Stimulated activated memory B cell treated with anti-CD40 and anti-IgM and Interleukin-4, amounts not matched to agents 10 μg/mL and 1 μg/mL and 100 μg/mL, for 72 hours (primary cell): Measurements from ENCODE around the gene KRTAP13-2.

Experiments used
- ATAC-seq: fragments of 150-1000 bp; cut with Tn5 transposase; 2 replicates; pipeline ENCODE4 v1.10.0; 2021
- H3K27ac Mint-ChIP-seq: one replicate; pipeline ENCODE4 v1.8.0; 2022; ENCODE audit warnings: mild to moderate bottlenecking, mixed read lengths
- H3K27me3 Mint-ChIP-seq: one replicate; pipeline ENCODE4 v1.8.0; 2022; ENCODE audit warnings: mixed read lengths
- H3K36me3 Mint-ChIP-seq: one replicate; pipeline ENCODE4 v1.8.0; 2022; ENCODE audit warnings: mixed read lengths
- H3K4me1 Mint-ChIP-seq: one replicate; pipeline ENCODE4 v1.8.0; 2022; ENCODE audit warnings: mixed read lengths
- H3K4me3 Mint-ChIP-seq: one replicate; pipeline ENCODE4 v1.8.0; 2022; ENCODE audit warnings: mild to moderate bottlenecking, moderate library complexity, mixed read lengths
- H3K9me3 Mint-ChIP-seq: one replicate; pipeline ENCODE4 v1.8.0; 2022; ENCODE audit warnings: mixed read lengths

KRTAP13-2 gene

GRCh38 chr21:30337772-30338171 is 34.3 kb downstream of the KRTAP13-2 start:
- Mint-ChIP-seq H3K4me3 (no peak overlapping the region), H3K9me3 (no peaks in the 10 kb centered on the region), H3K27ac (no peak overlapping the region), H3K36me3 (no peaks in the 10 kb centered on the region), H3K27me3 (no peaks in the 10 kb centered on the region), H3K4me1 (no peaks in the 10 kb centered on the region)
- ATAC-seq = no peak

- Mint-ChIP-seq H3K36me3 (no peaks in the 10 kb centered on the region), H3K27ac (no peak within 1 kb of the TSS), H3K4me1 (no peaks in the 10 kb centered on the region), H3K9me3 (no peaks in the 10 kb centered on the region), H3K4me3 (no peak within 1 kb of the TSS), H3K27me3 (no peaks in the 10 kb centered on the region)
- no peak for ATAC-seq
These were observed 34.8 kb downstream of the KRTAP13-2 start, which contains the start of gene KRTAP27-1 for GRCh38 chr21:30337276-30337744. KRTAP27-1 (minus strand) TSS chr21:30337694; CDS start chr21:30337668, 26 bp downstream.

GRCh38 chr21:30336596-30336995 is 35.5 kb downstream of the KRTAP13-2 start:
- Mint-ChIP-seq H3K4me3 (no peak overlapping the region), H3K27ac (no peak overlapping the region), H3K27me3 (no peaks in the 10 kb centered on the region), H3K9me3 (no peaks in the 10 kb centered on the region), H3K4me1 (no peaks in the 10 kb centered on the region), H3K36me3 (no peaks in the 10 kb centered on the region)
- ATAC-seq = no peak

GRCh38 chr21:30333736-30334135 is 38.3 kb downstream of the KRTAP13-2 start:
- no peaks in the 10 kb centered on the region for H3K4me1 Mint-ChIP-seq
- H3K27ac Mint-ChIP-seq = no peak overlapping the region
- no peaks in the 10 kb centered on the region for H3K27me3 Mint-ChIP-seq
- no peaks in the 10 kb centered on the region for H3K36me3 Mint-ChIP-seq
- no peak overlapping the region for H3K4me3 Mint-ChIP-seq
- no peak for ATAC-seq
- H3K9me3 Mint-ChIP-seq = no peaks in the 10 kb centered on the region

- Mint-ChIP-seq H3K4me1 (no peaks in the 10 kb centered on the region), H3K36me3 (no peaks in the 10 kb centered on the region), H3K27me3 (no peaks in the 10 kb centered on the region), H3K4me3 (no peak overlapping the region), H3K9me3 (no peaks in the 10 kb centered on the region), H3K27ac (no peak overlapping the region)
- ATAC-seq = no peak
These were observed 39.4 kb downstream of the KRTAP13-2 start for GRCh38 chr21:30332681-30333080.

- Mint-ChIP-seq H3K27ac (no peak overlapping the region), H3K27me3 (no peaks in the 10 kb centered on the region)
These were observed 42.7 kb downstream of the KRTAP13-2 start for GRCh38 chr21:30329203-30329875.

GRCh38 chr21:30326390-30326789 is 45.7 kb downstream of the KRTAP13-2 start:
- no peaks in the 10 kb centered on the region for H3K4me1 Mint-ChIP-seq
- no peaks in the 10 kb centered on the region for H3K36me3 Mint-ChIP-seq
- H3K9me3 Mint-ChIP-seq = peaks cover 6% of the 10 kb centered on the region
- H3K27ac Mint-ChIP-seq = no peak overlapping the region
- no peak overlapping the region for H3K4me3 Mint-ChIP-seq
- no peak for ATAC-seq
- H3K27me3 Mint-ChIP-seq = no peaks in the 10 kb centered on the region

More at GRCh38 chr21:30329203-30329875, 42.7 kb downstream of the KRTAP13-2 start:
- ATAC-seq = no peak
- no peaks in the 10 kb centered on the region for H3K4me1 Mint-ChIP-seq
- H3K4me3 Mint-ChIP-seq = no peak overlapping the region
- H3K9me3 Mint-ChIP-seq = peaks cover 5% of the 10 kb centered on the region
- H3K36me3 Mint-ChIP-seq = no peaks in the 10 kb centered on the region
